ENCODE results near the gene LAD1.

The LAD1 gene

DNA sequence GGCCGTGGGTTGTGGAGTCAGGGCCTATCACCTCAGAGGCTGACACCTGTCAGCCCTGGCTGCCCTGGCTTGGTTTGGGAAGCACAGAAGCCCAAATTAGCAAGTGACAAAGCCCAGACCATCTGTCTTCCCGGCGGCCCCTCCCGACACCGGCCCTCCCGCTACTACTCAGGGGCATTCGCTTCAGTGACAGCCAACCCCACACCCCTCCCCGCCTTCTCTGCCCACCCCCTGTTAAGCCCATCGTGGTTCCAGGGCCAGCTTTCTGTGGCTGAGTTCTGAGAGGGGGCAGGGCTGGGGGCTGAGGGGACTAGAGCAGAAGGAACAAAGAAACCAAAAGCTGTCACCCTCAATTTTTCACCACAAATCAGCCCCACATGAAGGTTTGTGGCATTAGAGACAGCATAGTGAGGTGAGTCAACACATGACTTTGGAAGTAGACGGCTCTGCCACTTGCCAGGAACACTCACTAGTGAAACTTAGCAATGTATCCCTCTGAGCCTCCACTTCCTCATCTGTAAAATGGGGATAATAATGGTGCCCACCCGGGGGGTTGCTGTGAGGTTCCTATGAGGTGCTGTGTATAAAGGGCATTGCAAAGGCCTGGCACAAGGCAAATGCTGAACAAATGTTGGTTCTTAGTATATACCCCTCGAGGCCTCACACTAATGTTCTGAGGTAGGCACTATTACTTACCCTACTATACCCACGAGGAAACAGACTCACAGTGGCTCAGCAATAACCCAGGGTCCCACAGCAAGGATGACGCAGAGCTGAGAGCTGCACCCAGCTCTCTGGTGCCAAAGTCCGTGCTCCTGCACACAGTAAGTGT lies 27.6 kb upstream of the LAD1 start:
- no peak for DNase-seq (ENCODE audit: low read depth, low spot score)
- TF ChIP-seq, protein P1, sequence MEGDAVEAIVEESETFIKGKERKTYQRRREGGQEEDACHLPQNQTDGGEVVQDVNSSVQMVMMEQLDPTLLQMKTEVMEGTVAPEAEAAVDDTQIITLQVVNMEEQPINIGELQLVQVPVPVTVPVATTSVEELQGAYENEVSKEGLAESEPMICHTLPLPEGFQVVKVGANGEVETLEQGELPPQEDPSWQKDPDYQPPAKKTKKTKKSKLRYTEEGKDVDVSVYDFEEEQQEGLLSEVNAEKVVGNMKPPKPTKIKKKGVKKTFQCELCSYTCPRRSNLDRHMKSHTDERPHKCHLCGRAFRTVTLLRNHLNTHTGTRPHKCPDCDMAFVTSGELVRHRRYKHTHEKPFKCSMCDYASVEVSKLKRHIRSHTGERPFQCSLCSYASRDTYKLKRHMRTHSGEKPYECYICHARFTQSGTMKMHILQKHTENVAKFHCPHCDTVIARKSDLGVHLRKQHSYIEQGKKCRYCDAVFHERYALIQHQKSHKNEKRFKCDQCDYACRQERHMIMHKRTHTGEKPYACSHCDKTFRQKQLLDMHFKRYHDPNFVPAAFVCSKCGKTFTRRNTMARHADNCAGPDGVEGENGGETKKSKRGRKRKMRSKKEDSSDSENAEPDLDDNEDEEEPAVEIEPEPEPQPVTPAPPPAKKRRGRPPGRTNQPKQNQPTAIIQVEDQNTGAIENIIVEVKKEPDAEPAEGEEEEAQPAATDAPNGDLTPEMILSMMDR (IDR thresholded peaks at IDR 0.05; ENCODE audit: low read depth, low read length), result no peak
- no peak overlapping the region for H3K4me3 ChIP-seq (ENCODE audit: low read depth, low read length)
- in situ Hi-C loops (cut with HindIII; ENCODE audit: low sequenced_read_pairs), result no loop called here

DNA sequence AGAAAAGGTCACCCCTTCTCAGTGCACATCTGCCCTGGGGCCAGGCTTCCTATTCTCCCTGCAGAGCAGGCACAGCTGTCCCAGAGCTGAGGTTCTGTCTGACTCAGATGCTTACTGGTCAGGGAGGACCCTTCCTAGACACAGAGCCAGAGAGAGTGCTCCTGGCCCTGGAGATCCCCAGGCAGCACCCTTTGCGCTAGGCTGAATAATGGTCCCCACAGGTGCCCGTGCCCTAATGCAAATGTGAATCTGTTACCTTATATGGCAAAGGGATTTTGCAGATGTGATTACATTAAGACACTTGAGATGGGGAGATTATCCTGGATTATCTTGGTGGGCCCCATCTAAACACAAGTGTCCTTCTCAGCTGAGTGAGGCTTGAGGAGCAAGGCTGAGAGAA lies 25.0 kb upstream of the LAD1 start:
- in situ Hi-C loops (cut with HindIII; ENCODE audit: low sequenced_read_pairs), result no loop called here
- no peak for DNase-seq (ENCODE audit: low read depth, low spot score)
- TF ChIP-seq, protein P1 (IDR thresholded peaks at IDR 0.05; ENCODE audit: low read depth, low read length), result no peak
- H3K4me3 ChIP-seq (ENCODE audit: low read depth, low read length), result no peak overlapping the region

DNA sequence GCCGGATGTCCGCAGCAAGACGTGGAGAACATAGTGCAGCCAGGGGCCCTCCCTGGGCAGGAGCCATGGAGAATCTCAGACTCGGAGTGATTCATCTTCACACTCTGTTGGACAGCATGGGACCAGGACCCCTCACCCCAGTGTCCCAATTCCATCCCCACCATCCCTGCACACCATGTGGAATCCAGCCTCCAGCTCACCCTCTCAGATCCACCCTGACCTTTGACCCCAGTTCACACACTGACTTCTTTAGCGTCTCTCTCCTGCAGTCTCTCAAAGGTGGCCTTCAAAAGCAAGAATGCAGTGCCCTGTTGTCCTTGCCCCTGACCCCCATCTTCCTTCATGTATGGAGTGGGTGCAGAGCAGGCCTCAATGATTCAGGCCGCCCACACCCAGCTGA lies 24.5 kb upstream of the LAD1 start:
- H3K4me3 ChIP-seq (ENCODE audit: low read depth, low read length), result no peak overlapping the region
- TF ChIP-seq, protein P1 (IDR thresholded peaks at IDR 0.05; ENCODE audit: low read depth, low read length), result no peak
- no peak for DNase-seq (ENCODE audit: low read depth, low spot score)
- in situ Hi-C loops (cut with HindIII; ENCODE audit: low sequenced_read_pairs), result no loop called here

DNA sequence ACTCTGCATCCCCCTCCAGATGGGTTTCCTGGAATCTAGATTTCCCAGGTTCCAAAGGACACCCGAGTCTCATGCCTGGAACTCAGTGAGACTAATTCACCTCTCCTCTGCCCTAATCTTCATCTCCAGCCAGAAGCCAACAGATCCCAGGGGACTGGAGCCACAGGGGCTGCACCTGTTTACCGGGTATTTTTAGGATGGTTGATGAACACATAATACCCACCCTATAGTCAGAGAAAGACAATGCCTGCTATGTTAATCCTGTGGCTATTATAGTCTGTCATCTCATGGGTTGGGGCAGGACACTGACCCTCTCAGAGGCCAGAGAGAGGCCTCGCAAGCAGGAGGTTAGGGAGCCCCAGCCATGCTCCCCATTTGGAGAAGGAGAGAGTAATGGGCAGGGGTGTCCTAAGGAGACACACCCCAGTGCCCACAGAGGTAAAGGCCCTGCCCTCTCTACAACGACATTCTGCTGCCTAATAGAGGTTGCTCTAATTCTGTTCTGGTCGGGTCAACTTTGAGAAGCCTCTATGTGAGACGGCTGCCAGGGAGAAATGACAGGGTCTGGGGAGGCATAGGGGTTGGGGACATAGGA lies 23.4 kb upstream of the LAD1 start:
- no peak for DNase-seq (ENCODE audit: low read depth, low spot score)
- in situ Hi-C loops (cut with HindIII; ENCODE audit: low sequenced_read_pairs), result no loop called here
- H3K4me3 ChIP-seq (ENCODE audit: low read depth, low read length), result no peak overlapping the region
- TF ChIP-seq, protein P1 (IDR thresholded peaks at IDR 0.05; ENCODE audit: low read depth, low read length), result no peak

DNA sequence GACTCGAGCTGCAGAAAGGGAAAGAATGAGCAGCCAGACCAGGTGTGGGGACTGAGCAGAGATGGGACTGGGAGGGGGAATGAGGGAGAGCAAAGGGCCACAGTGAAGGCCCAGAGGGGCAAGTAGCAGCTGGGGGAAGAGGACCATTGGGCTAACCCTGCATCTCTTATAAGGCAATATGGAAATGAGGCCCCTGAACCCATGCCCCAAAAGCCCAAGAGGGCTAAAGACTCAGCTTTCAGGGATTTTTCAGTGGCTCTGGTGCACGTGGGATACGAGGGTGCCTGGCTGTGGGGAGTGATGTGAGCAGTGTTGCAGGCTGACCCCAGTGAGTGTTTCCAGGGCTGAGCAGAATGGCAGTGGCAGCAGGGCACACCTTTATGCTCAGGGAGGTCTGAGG lies 22.9 kb upstream of the LAD1 start:
- no peak overlapping the region for H3K4me3 ChIP-seq (ENCODE audit: low read depth, low read length)
- in situ Hi-C loops (cut with HindIII; ENCODE audit: low sequenced_read_pairs), result no loop called here
- TF ChIP-seq, protein P1 (IDR thresholded peaks at IDR 0.05; ENCODE audit: low read depth, low read length), result no peak
- no peak for DNase-seq (ENCODE audit: low read depth, low spot score)

DNA sequence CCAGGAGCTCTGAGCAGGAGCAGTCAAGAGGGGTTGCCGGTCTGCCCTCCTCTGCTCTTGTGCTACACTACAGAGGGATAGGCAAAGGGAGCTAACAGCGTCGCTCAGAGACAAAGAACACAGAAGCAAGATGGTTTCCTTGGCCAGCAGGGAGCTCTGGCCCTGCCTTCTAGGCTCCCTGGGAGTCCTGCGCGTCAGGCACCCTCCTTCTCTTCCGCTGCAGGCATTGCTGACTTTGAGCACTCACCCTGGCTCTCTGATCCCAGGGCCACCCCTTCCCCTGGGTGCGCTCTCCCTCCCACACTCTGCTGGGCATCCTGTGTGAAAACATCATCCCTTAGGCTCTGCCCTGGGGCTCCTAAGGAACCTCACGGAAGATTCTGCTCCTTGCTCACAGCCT lies 21.9 kb upstream of the LAD1 start:
- in situ Hi-C loops (cut with HindIII; ENCODE audit: low sequenced_read_pairs), result no loop called here
- no peak for DNase-seq (ENCODE audit: low read depth, low spot score)
- TF ChIP-seq, protein P1 (IDR thresholded peaks at IDR 0.05; ENCODE audit: low read depth, low read length), result no peak

More for the DNA sequence above, 21.9 kb upstream of the LAD1 start:
- no peak overlapping the region for H3K4me3 ChIP-seq (ENCODE audit: low read depth, low read length)

Measured in astrocyte of the spinal cord (primary cell).